Measurements from ENCODE around the gene NCKAP5L.

GRCh38 chr12:49819786-49820185 lies 8.4 kb downstream of the NCKAP5L start:
- TF ChIP-seq, protein P1, sequence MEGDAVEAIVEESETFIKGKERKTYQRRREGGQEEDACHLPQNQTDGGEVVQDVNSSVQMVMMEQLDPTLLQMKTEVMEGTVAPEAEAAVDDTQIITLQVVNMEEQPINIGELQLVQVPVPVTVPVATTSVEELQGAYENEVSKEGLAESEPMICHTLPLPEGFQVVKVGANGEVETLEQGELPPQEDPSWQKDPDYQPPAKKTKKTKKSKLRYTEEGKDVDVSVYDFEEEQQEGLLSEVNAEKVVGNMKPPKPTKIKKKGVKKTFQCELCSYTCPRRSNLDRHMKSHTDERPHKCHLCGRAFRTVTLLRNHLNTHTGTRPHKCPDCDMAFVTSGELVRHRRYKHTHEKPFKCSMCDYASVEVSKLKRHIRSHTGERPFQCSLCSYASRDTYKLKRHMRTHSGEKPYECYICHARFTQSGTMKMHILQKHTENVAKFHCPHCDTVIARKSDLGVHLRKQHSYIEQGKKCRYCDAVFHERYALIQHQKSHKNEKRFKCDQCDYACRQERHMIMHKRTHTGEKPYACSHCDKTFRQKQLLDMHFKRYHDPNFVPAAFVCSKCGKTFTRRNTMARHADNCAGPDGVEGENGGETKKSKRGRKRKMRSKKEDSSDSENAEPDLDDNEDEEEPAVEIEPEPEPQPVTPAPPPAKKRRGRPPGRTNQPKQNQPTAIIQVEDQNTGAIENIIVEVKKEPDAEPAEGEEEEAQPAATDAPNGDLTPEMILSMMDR (IDR thresholded peaks at IDR 0.05), result no peak
- no peak for TF ChIP-seq POLR2A (IDR thresholded peaks at IDR 0.05)
- no peak for TF ChIP-seq EP300 (IDR thresholded peaks at IDR 0.05)

Data from ovary (tissue), 3 donors.